Measurements from ENCODE around the gene DSCAML1. TPM values are rescaled to one million over a fixed set of nuclear protein-coding genes. Genes with fewer than 3 reads are reported as not detected.

Gene DSCAML1
- total RNA-seq, 1 experiment from 2014 or later, result 0.90 TPM

GRCh38 chr11:117605331-117605730 lies 191.7 kb downstream of the DSCAML1 start:
- no peak for ATAC-seq
- Mint-ChIP-seq H3K4me1 (peaks cover 39% of the 10 kb centered on the region), H3K27me3 (ENCODE audit: low read depth) (peaks cover 11% of the 10 kb centered on the region), H3K36me3 (no peaks in the 10 kb centered on the region), H3K9me3 (no peaks in the 10 kb centered on the region), H3K27ac (no peak overlapping the region), H3K4me3 (no peak overlapping the region)
- no peak for DNase-seq (ENCODE audit: low spot score)
- TF ChIP-seq RELA (CRISPR knock-in tag; IDR thresholded peaks at IDR 0.05; ENCODE audit: borderline replicate concordance) (no peak), CDX4 (CRISPR knock-in tag; IDR thresholded peaks at IDR 0.05; ENCODE audit: borderline replicate concordance) (no peak), NR1H2 (CRISPR knock-in tag; IDR thresholded peaks at IDR 0.05) (no peak), FOXJ3 (CRISPR knock-in tag; IDR thresholded peaks at IDR 0.05; ENCODE audit: borderline replicate concordance) (no peak), TEAD4 (CRISPR knock-in tag; IDR thresholded peaks at IDR 0.05) (no peak), ATF2 (CRISPR knock-in tag; IDR thresholded peaks at IDR 0.05; ENCODE audit: borderline replicate concordance, low read depth) (no peak), ZNF281 (CRISPR knock-in tag; IDR thresholded peaks at IDR 0.05) (no peak)
- ChIA-PET POLR2A (no interaction called here), CTCF (interaction anchor here (0.8 to 1.6 kb wide), 4 partner anchors 9 to 179 kb away, joined by 4 to 7 read pairs (median 5); no protein-coding TSS in a partner anchor)

GRCh38 chr11:117604336-117604995 lies 192.6 kb downstream of the DSCAML1 start:
- CTCF ChIA-PET, result interaction anchor here (0.8 to 1.6 kb wide), 4 partner anchors 9 to 205 kb away, joined by 3 to 7 read pairs (median 5); no protein-coding TSS in a partner anchor

More at GRCh38 chr11:117604336-117604995, 192.6 kb downstream of the DSCAML1 start:
- Mint-ChIP-seq H3K9me3 (no peaks in the 10 kb centered on the region), H3K27ac (no peak overlapping the region), H3K36me3 (no peaks in the 10 kb centered on the region), H3K27me3 (ENCODE audit: low read depth) (peaks cover 11% of the 10 kb centered on the region), H3K4me1 (peaks cover 43% of the 10 kb centered on the region), H3K4me3 (no peak overlapping the region)
- TF ChIP-seq ERG (CRISPR knock-in tag; IDR thresholded peaks at IDR 0.05) (no peak), JAZF1 (CRISPR knock-in tag; IDR thresholded peaks at IDR 0.05) (no peak), EMX1 (CRISPR knock-in tag; IDR thresholded peaks at IDR 0.05) (no peak), ZMAT4 (CRISPR knock-in tag; IDR thresholded peaks at IDR 0.05) (no peak), RELA (CRISPR knock-in tag; IDR thresholded peaks at IDR 0.05; ENCODE audit: borderline replicate concordance) (no peak), SMAD4 (CRISPR knock-in tag; IDR thresholded peaks at IDR 0.05) (no peak), ZNF263 (CRISPR knock-in tag; IDR thresholded peaks at IDR 0.05; ENCODE audit: low read depth) (no peak), ZNF671 (CRISPR knock-in tag; IDR thresholded peaks at IDR 0.05) (no peak), CREM (CRISPR knock-in tag; IDR thresholded peaks at IDR 0.05) (no peak), SMAD3 (CRISPR knock-in tag; IDR thresholded peaks at IDR 0.05; ENCODE audit: borderline replicate concordance) (no peak), FOXK1 (CRISPR knock-in tag; IDR thresholded peaks at IDR 0.05) (no peak), MAX (CRISPR knock-in tag; IDR thresholded peaks at IDR 0.05) (no peak)
- DNase-seq (ENCODE audit: low spot score) (no peak), ATAC-seq (no peak)
- POLR2A ChIA-PET, result no interaction called here
